Measurements from ENCODE around the gene PRAMEF33.
"Not testable (repeated sequence)": the region's sequence is repeated elsewhere in the genome, so short reads cannot be mapped to it uniquely, and the experiment has no call there.

Gene PRAMEF33, protein sequence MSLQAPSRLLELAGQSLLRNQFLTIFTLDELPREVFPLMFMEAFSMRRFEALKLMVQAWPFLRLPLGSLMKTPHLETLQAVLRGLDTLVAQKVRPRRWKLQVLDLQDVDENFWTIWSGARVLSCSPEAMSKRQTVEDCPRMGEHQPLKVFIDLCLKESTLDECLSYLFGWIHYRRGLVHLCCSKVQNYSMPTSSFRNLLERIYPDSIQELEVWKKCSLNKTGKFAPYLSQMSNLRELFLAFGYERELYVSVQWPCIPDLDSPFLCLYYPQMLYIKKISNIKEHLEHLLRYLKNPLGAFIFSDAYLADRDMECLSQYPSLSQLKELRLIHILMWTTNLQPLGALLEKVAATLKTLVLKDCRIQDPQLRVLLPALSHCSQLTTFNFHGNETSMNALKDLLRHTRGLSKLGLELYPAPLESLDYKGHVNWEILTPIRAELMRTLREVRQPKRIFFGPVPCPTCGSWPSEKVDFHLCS

GRCh38 chr1:13303239-13303638 lies at the start of gene PRAMEF33:
Gene PRAMEF33 (plus strand): TSS chr1:13303539. CDS start chr1:13305955, 2,416 bp downstream.
- DNase-seq, result not testable (repeated sequence)

DNA sequence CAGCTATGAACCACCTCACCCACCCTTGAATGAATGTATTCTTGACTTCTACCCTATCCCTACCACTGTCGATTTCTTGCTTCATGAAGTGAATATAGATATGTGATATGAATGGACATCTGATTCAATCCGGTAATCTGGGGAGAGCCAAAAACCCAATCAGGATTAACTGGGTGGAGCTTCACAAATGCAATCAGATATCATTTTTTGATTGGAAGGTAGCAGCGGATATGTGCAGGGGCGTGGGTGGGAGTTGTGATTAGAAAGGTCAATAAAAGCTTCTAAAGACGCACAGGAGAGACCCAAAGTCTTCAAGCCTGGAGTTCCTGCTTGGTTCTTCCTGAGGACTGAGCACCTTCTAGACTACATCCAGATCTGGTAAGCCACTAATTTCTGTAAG lies 49.4 kb upstream of the PRAMEF33 start, which contains the start of gene PRAMEF5:
TSS of gene PRAMEF5 (plus strand) at position 301 of the 400 bp plus-strand sequence. CDS start 5,071 bp downstream, outside the sequence.
- DNase-seq, result not testable (repeated sequence)

DNA sequence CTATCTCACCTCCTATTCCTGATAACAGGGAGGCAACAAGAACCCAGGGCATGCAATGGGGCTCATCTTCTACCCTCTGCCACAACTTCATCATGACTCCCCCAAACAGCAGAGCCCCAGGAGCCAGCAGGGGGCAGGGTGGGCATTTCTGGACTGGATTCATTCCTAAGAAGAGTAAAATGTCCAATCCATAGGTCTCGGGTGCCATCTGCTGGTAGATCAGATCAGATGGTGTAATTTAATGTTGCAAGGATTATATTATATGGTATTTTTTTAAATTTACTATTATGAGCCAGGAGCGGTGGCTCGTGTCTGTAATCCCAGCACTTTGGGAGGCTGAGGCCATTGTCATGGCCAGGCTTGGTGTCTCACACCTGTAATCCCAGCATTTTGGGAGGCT lies 38.2 kb upstream of the PRAMEF33 start:
- not testable (repeated sequence) for DNase-seq

DNA sequence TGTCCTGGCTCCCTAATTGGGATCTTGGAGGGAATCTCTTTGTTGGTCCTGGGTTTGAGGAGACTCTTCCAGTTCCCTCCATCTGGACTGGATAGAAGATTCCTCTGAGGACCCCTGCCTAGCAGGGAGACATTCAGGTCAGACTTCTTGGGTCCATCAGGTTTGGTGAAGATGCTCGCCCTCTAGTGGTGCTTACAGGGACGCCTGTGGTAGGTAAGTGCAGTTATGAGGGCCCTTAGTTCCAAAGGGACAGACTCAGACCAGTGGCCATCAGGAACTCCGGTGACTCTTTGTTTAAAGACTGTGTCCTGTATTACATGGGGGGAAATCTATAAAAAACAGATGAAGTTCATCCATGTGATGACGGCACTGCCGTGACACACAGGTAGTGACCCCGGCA lies 26.3 kb upstream of the PRAMEF33 start:
- DNase-seq, result not testable (repeated sequence)

- not testable (repeated sequence) for DNase-seq
Observed at GRCh38 chr1:13279617-13280016, 23.7 kb upstream of the PRAMEF33 start.

GRCh38 chr1:13285037-13285436 lies 18.3 kb upstream of the PRAMEF33 start, which contains the start of gene PRAMEF8:
Gene PRAMEF8 (minus strand): TSS chr1:13285137. CDS start chr1:13284091, 1,046 bp downstream.
- not testable (repeated sequence) for DNase-seq

GRCh38 chr1:13289030-13289429 lies 14.3 kb upstream of the PRAMEF33 start:
- not testable (repeated sequence) for DNase-seq

DNA sequence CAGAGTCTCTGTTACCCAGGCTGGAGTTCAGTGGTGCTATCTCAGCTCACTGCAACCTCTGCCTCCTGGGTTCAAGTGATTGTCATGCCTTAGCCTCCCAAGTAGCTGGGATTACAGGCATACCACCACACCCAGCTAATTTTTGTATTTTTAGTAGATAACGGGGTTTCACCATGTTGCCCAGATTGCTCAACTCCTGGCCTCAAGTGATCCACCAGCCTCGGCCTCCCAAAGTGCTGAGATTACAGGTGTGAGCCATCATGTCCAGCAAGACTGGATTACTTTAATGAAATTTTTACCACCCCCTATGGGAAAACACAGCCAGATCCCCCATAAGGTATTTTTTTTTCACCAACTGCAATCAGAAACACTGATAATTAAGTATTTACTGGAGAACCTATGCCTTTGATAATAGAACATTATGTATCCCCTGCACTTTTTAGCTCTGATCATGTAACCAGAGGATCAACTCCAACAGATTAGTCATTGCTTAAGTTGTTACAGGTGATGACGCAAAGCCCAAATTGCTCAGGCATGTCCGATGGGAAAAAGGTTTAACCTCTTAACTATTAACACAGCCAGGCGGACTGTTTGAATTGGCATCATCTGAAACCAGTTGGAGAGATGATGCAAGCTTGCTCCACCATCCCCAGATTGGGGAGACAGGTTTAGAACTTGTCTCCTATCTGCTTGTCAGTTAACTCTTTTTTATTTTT lies 6.0 kb upstream of the PRAMEF33 start:
- not testable (repeated sequence) for DNase-seq

DNA sequence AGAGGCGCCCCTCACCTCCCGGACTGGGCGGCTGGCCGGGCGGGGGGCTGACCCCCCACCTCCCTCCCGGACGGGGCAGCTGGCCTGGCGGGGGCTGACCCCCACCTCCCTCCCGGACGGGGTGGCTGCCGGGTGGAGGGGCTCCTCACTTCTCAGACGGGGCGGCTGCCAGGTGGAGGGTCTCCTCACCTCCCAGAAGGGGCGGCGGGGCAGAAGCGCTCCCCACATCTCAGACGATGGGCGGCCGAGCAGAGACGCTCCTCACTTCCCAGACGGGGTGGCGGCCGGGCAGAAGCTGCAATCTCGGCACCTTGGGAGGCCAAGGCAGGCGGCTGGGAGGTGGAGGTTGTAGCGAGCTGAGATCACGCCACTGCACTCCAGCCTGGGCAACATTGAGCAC lies 4.6 kb upstream of the PRAMEF33 start:
- not testable (repeated sequence) for DNase-seq

GRCh38 chr1:13302197-13302596 lies 1.1 kb upstream of the PRAMEF33 start:
- DNase-seq, result not testable (repeated sequence)

GRCh38 chr1:13315281-13315680 lies 11.9 kb downstream of the PRAMEF33 start, which contains the start of gene PRAMEF15:
Gene PRAMEF15 (plus strand): TSS chr1:13315581. CDS start chr1:13318408, 2,827 bp downstream.
- not testable (repeated sequence) for DNase-seq

- DNase-seq, result not testable (repeated sequence)
Observed at GRCh38 chr1:13342496-13342895, 39.2 kb downstream of the PRAMEF33 start.

DNA sequence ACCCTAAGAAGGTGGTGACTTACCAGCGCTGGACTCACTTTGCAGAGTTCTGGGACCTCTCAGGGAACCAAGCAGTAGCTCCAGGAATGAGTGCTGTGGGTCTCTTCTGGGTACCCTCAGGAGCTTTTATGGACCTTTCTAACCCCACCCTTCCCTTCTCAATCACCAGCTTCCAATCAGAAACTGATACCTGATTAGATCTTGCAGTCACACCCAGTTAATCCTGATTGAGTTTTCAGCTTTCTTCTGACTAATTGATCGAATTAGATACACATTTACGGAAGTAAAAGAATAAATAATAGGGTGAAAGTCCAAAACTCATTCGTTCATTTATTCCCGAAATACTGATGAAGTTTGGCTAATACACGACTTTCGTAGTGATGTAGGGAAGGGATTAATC lies 43.7 kb downstream of the PRAMEF33 start, which contains the start of gene PRAMEF14:
TSS of gene PRAMEF14 (minus strand) at position 101 of the 400 bp plus-strand sequence. CDS start 1,820 bp downstream, outside the sequence.
- not testable (repeated sequence) for DNase-seq

DNA sequence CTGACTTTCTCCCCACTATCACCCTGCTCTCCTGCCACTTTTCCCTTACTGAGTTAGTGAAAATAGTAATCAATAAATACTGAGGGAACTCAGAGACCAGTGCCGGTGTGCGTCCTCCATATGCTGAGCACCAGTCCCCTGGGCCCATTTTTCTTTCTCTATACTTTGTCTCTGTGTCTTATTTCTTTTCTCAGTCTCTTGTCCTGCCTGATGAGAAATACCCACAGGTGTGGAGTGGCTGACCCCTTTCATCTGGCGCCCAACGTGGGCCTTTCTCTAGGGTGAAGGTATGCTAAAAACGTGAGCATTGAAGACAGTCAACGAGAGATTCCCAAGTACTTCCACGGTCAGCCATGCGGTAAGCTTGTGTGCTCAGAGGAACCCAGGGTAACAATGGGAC lies 50.1 kb downstream of the PRAMEF33 start:
- not testable (repeated sequence) for DNase-seq

DNA sequence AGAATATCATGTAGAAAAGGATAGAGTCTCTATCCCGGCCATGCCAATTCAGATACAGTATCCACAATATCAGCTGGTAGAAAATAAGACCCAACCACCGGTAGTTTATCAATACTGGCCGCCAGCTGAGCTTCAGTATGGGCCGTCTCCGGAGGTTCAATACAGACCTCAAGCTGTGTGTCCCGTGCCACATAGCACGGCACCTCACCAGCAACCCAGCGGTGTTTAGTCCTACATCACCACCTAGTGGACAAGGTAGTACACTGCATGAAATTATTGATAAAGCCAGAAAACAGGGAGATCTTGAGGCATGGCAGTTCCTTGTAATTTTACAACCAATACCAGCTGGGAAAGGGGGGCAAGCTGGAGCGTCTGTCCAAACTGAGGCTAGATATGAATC lies 51.1 kb downstream of the PRAMEF33 start:
- DNase-seq, result not testable (repeated sequence)

GRCh38 chr1:13356774-13357173 lies 53.4 kb downstream of the PRAMEF33 start:
- DNase-seq, result not testable (repeated sequence)

Measured in GOT3 (cell line).